ENCODE data around the gene MCHR1. TPM values are rescaled to one million over a fixed set of nuclear protein-coding genes. Genes with fewer than 3 reads are reported as not detected.

MCHR1 gene
- total and polyA plus RNA-seq, 2 of the 13 experiments (the other 11 are each of a cell fraction or from before 2014, with no cell fraction given) = 0.40 to 0.83 TPM

DNA sequence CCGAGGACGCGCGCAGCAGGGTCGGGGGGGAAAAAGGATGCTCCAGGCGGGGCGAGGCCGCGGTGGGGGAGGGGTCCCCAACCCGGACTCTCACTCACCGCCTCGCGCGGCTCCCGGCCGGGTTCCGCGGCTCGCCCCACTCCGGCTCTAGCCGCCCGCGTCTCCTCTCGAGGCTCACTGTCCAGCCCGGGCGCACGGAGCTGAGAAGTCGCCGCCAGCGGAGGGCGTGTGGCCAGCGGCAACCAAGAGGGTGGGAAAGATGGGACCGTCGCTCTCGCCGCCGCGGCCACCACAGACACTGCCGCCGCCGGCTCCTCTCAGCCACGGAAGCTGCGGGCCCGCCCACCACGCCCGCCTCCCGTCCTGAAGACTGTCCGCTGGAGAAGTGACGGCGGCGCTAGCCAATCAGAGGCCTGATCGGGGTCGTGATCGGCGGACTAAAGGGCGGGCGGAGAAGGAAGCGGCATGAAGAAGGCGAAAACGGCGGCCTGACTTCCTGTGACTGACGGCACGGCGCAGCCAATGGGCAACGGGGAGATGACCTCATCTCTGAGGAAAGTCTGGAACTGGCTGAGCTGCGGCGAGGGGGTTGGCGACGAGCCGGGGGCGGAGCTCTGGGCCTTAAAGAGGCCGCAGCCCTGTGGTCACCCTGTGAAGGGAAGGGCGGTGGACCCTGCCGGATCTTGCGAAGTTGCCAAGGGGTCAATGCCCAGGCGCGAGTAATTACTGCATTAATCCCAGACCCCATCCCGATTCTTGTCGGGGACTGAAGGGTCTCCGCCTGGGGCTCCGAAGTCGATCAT, 42.7 kb upstream of the MCHR1 start, which contains the start of gene MRTFA (continued):
- TF ChIP-seq, protein P1, sequence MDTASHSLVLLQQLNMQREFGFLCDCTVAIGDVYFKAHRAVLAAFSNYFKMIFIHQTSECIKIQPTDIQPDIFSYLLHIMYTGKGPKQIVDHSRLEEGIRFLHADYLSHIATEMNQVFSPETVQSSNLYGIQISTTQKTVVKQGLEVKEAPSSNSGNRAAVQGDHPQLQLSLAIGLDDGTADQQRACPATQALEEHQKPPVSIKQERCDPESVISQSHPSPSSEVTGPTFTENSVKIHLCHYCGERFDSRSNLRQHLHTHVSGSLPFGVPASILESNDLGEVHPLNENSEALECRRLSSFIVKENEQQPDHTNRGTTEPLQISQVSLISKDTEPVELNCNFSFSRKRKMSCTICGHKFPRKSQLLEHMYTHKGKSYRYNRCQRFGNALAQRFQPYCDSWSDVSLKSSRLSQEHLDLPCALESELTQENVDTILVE (CRISPR knock-in tag; IDR thresholded peaks at IDR 0.05) = 0 out of 2 replicates have a peak, but pooled peaks have one; percentile 54
- TF ChIP-seq ZNF841 (CRISPR knock-in tag; IDR thresholded peaks at IDR 0.05; ENCODE audit: borderline replicate concordance) = no peak
- TF ChIP-seq, protein P2, sequence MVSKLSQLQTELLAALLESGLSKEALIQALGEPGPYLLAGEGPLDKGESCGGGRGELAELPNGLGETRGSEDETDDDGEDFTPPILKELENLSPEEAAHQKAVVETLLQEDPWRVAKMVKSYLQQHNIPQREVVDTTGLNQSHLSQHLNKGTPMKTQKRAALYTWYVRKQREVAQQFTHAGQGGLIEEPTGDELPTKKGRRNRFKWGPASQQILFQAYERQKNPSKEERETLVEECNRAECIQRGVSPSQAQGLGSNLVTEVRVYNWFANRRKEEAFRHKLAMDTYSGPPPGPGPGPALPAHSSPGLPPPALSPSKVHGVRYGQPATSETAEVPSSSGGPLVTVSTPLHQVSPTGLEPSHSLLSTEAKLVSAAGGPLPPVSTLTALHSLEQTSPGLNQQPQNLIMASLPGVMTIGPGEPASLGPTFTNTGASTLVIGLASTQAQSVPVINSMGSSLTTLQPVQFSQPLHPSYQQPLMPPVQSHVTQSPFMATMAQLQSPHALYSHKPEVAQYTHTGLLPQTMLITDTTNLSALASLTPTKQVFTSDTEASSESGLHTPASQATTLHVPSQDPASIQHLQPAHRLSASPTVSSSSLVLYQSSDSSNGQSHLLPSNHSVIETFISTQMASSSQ (IDR thresholded peaks at IDR 0.05; ENCODE audit: low read depth) = no peak
- TF ChIP-seq, protein P2 (CRISPR knock-in tag; IDR thresholded peaks at IDR 0.05; ENCODE audit: borderline replicate concordance) = no peak; the same call in 1 of the 2 replicates
- TF ChIP-seq, protein P3, sequence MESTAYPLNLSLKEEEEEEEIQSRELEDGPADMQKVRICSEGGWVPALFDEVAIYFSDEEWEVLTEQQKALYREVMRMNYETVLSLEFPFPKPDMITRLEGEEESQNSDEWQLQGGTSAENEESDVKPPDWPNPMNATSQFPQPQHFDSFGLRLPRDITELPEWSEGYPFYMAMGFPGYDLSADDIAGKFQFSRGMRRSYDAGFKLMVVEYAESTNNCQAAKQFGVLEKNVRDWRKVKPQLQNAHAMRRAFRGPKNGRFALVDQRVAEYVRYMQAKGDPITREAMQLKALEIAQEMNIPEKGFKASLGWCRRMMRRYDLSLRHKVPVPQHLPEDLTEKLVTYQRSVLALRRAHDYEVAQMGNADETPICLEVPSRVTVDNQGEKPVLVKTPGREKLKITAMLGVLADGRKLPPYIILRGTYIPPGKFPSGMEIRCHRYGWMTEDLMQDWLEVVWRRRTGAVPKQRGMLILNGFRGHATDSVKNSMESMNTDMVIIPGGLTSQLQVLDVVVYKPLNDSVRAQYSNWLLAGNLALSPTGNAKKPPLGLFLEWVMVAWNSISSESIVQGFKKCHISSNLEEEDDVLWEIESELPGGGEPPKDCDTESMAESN (CRISPR knock-in tag; conservative IDR thresholded peaks at IDR 0.05) = peak; percentile 86
- no peak for TF ChIP-seq ZNF333 (CRISPR knock-in tag; IDR thresholded peaks at IDR 0.05; ENCODE audit: borderline replicate concordance)
- no peak for TF ChIP-seq ZBTB7A (CRISPR knock-in tag; IDR thresholded peaks at IDR 0.05)
- no peak for TF ChIP-seq NFE2 (CRISPR knock-in tag; IDR thresholded peaks at IDR 0.05)
- peak; percentile 39; the same call in 1 of the 2 replicates for TF ChIP-seq MTA1 (CRISPR knock-in tag; IDR thresholded peaks at IDR 0.05; ENCODE audit: borderline replicate concordance)
- peak; percentile 88 for TF ChIP-seq POLR2G (IDR thresholded peaks at IDR 0.05; ENCODE audit: low read depth, low read length)
- TF ChIP-seq ZFP36L1 (CRISPR knock-in tag; IDR thresholded peaks at IDR 0.05) = 0 out of 2 replicates have a peak, but pooled peaks have one; percentile 71
- no peak; the same call in 1 of the 2 replicates for TF ChIP-seq TSC22D2 (CRISPR knock-in tag; IDR thresholded peaks at IDR 0.05; ENCODE audit: borderline replicate concordance)
- TF ChIP-seq ATF7 (IDR thresholded peaks at IDR 0.05) = peak; percentile 97
- TF ChIP-seq ATF7 (CRISPR knock-in tag; IDR thresholded peaks at IDR 0.05) = peak; percentile 98
- TF ChIP-seq, protein P4, sequence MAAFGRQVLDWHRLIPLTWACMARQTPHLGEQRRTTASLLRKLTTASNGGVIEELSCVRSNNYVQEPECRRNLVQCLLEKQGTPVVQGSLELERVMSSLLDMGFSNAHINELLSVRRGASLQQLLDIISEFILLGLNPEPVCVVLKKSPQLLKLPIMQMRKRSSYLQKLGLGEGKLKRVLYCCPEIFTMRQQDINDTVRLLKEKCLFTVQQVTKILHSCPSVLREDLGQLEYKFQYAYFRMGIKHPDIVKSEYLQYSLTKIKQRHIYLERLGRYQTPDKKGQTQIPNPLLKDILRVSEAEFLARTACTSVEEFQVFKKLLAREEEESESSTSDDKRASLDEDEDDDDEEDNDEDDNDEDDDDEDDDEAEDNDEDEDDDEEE (CRISPR knock-in tag; IDR thresholded peaks at IDR 0.05) = no peak
- TF ChIP-seq AHR (CRISPR knock-in tag; IDR thresholded peaks at IDR 0.05) = no peak; the same call in 1 of the 2 replicates
- TF ChIP-seq CREM (IDR thresholded peaks at IDR 0.05) = peak; percentile 87
- no peak for TF ChIP-seq CREM (CRISPR knock-in tag; IDR thresholded peaks at IDR 0.05)
- peak; percentile 54 for TF ChIP-seq PITX1 (CRISPR knock-in tag; IDR thresholded peaks at IDR 0.05)
- TF ChIP-seq MTA3 (CRISPR knock-in tag; IDR thresholded peaks at IDR 0.05) = no peak
- peak; percentile 73; the same call in 1 of the 2 replicates for TF ChIP-seq ZNF569 (CRISPR knock-in tag; IDR thresholded peaks at IDR 0.05; ENCODE audit: borderline replicate concordance)
- TF ChIP-seq CBFB (CRISPR knock-in tag; IDR thresholded peaks at IDR 0.05) = no peak
- peak; percentile 69; the same call in 1 of the 2 replicates for TF ChIP-seq SIN3A (IDR thresholded peaks at IDR 0.05; ENCODE audit: borderline replicate concordance, low read depth, low read length)

All from HepG2 (cell line).